Activated T-cell treated with anti-CD3 and anti-CD28 coated beads, Interleukin-2, amount 50 U/mL, for 72 hours (primary cell): Measurements from ENCODE around the gene SIT1. TPM values are rescaled to one million over a fixed set of nuclear protein-coding genes. Genes with fewer than 3 reads are reported as not detected.
A peak's percentile ranks its signal among the peaks of the same experiment; 100 is the strongest.

Experiments used
- ATAC-seq, 2 donors: fragments of 150-1000 bp; cut with Tn5 transposase; replicated peaks in 1 of 2; 2 replicates each; pipeline ENCODE4 v1.10.0; 2021; ENCODE audit warnings: moderate library complexity in 2 of 2, mild to moderate bottlenecking in 1 of 2
- DNase-seq, 2 donors: peaks; one replicate each; pipeline ENCODE4 v3.0.0; 2021 to 2022; ENCODE audit warnings: mixed read lengths in 1 of 2
- H3K27ac Mint-ChIP-seq: one replicate; pipeline ENCODE4 v1.8.0; 2022; ENCODE audit warnings: mild to moderate bottlenecking, moderate library complexity, mixed read lengths
- H3K27me3 Mint-ChIP-seq: one replicate; pipeline ENCODE4 v1.8.0; 2022; ENCODE audit warnings: low read depth, mixed read lengths
- H3K36me3 Mint-ChIP-seq, 2 donors: one replicate each; pipeline ENCODE4 v1.8.0; 2022; ENCODE audit warnings: mixed read lengths in 2 of 2, mild to moderate bottlenecking in 1 of 2; ENCODE audit not compliant: insufficient read depth in 2 of 2
- H3K4me1 Mint-ChIP-seq: one replicate; pipeline ENCODE4 v1.8.0; 2022; ENCODE audit warnings: low read depth, mixed read lengths
- H3K4me3 Mint-ChIP-seq, 2 donors: one replicate each; pipeline ENCODE4 v1.8.0; 2022; ENCODE audit warnings: mild to moderate bottlenecking in 2 of 2, mixed read lengths in 2 of 2, moderate library complexity in 2 of 2
- H3K9me3 Mint-ChIP-seq, 2 donors: one replicate each; pipeline ENCODE4 v1.8.0; 2022; ENCODE audit warnings: mixed read lengths in 2 of 2
- total RNA-seq, 2 donors: library from RNA; stranded (reverse); gene quantifications; one replicate each; pipeline ENCODE4 v1.2.3, GENCODE V29; 2022

SIT1 gene
- total RNA-seq, 2 donors from 2014 or later, result 61.4 to 65.6 TPM

GRCh38 chr9:35662437-35662836 lies 11.7 kb upstream of the SIT1 start:
- Mint-ChIP-seq H3K4me1 (peaks cover 79% of the 10 kb centered on the region), H3K4me3 (peak overlapping the region; percentile 33 to 52), H3K36me3 (peaks cover 4 to 9% of the 10 kb centered on the region in 2 donors), H3K27me3 (no peaks in the 10 kb centered on the region), H3K9me3 (peaks cover 0 to 2% of the 10 kb centered on the region in 2 donors), H3K27ac (peak overlapping the region; percentile 53)
- DNase-seq (no peak), ATAC-seq (no peak)

- ATAC-seq (no peak), DNase-seq (no peak)
- peaks cover 4% of the 10 kb centered on the region for H3K27me3 Mint-ChIP-seq
- H3K9me3 Mint-ChIP-seq, result no peaks in the 10 kb centered on the region
- H3K27ac Mint-ChIP-seq, result peak overlapping the region; percentile 53
- peaks cover 4 to 9% of the 10 kb centered on the region in 2 donors for H3K36me3 Mint-ChIP-seq
- H3K4me3 Mint-ChIP-seq, result peak overlapping the region in 1 of 2 donors; percentile 52
- H3K4me1 Mint-ChIP-seq, result peaks cover 85% of the 10 kb centered on the region
These were observed 11.1 kb upstream of the SIT1 start for GRCh38 chr9:35661756-35662350.

DNA sequence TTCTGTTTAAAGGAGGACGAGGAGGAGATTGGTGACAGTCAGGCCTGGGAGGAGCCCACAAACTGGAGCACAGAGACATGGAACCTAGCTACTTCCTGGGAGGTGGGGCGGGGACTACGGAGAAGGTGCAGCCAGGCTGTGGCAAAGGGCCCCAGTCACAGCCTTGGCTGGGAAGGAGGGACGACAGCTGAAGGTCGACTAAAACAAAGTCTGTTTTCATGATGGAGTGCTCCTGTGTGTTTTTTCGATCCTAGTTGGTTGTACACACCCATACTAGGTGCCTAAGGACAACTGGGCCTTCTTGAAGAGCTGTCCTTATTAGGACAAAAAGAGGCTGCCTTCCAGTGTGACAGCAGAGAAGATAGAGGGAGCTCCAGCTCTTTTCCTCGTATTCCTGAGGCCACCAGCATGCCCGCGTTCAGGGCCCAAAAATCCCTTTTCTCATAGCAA lies 10.3 kb upstream of the SIT1 start:
- DNase-seq, result no peak
- Mint-ChIP-seq H3K9me3 (no peaks in the 10 kb centered on the region), H3K4me3 (peak overlapping the region in 1 of 2 donors; percentile 51), H3K36me3 (peaks cover 4 to 9% of the 10 kb centered on the region in 2 donors), H3K4me1 (peaks cover 90% of the 10 kb centered on the region), H3K27me3 (peaks cover 4% of the 10 kb centered on the region), H3K27ac (no peak overlapping the region)
- ATAC-seq, result no peak

GRCh38 chr9:35659340-35659739 lies 8.6 kb upstream of the SIT1 start:
- DNase-seq (no peak), ATAC-seq (no peak)
- Mint-ChIP-seq H3K36me3 (peaks cover 4 to 9% of the 10 kb centered on the region in 2 donors), H3K27ac (peak overlapping the region; percentile 87), H3K4me1 (peaks cover 80% of the 10 kb centered on the region), H3K9me3 (no peaks in the 10 kb centered on the region), H3K27me3 (peaks cover 4% of the 10 kb centered on the region), H3K4me3 (peak overlapping the region; percentile 91 to 93)

GRCh38 chr9:35658968-35659220 lies 8.2 kb upstream of the SIT1 start:
- ATAC-seq (no peak), DNase-seq (no peak)
- Mint-ChIP-seq H3K36me3 (peaks cover 4 to 9% of the 10 kb centered on the region in 2 donors), H3K9me3 (no peaks in the 10 kb centered on the region), H3K27ac (peak overlapping the region; percentile 87), H3K27me3 (peaks cover 4% of the 10 kb centered on the region), H3K4me3 (peak overlapping the region; percentile 91 to 93), H3K4me1 (peaks cover 76% of the 10 kb centered on the region)

DNA sequence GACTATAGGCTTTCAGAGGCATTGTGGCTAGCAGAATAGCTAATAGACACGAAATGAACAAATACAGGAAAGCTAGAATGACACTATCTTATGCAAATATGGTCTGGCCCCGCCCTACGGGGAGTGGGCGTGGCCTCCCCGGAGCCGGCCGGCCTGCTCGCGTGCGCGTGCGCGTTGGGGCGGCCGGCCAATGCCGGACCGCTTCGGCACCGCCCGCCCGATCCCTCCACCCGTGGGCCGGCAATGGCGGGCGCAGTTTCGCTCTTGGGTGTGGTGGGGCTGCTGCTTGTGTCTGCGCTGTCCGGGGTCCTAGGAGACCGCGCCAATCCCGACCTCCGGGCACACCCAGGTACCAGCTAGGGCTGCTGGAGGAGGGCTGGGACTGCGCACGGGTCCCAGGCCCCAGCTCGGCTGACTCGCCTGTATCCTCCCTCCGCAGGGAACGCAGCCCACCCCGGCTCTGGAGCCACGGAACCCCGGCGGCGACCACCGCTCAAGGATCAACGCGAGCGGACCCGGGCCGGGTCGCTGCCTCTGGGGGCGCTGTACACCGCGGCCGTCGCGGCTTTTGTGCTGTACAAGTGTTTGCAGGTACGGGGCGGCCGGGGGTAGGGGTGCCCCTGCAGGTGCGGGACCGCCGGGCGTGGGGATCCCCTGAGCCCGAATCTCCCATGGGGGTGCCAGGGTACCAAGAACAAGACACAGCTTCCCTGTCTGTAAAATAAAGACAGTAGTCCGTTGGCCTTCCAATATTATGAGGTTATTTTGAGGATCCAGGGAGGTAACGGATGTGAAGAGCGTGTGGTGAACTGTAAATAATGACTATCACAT lies 7.6 kb upstream of the SIT1 start, which contains the start of gene CCDC107:
TSS of gene CCDC107 (plus strand) at position 156 of the 831 bp plus-strand sequence. CDS start at position 244, 88 bp downstream.
- H3K27me3 Mint-ChIP-seq, result peaks cover 4% of the 10 kb centered on the region
- H3K9me3 Mint-ChIP-seq, result no peaks in the 10 kb centered on the region
- peak within 1 kb of the TSS; percentile 100 for H3K27ac Mint-ChIP-seq
- peak within 1 kb of the TSS; percentile 91 to 93 for H3K4me3 Mint-ChIP-seq
- peak; percentile 66 to 72 for ATAC-seq
- peak; percentile 86 to 90 for DNase-seq
- peaks cover 4 to 9% of the 10 kb centered on the region in 2 donors for H3K36me3 Mint-ChIP-seq
- H3K4me1 Mint-ChIP-seq, result peaks cover 74% of the 10 kb centered on the region

DNA sequence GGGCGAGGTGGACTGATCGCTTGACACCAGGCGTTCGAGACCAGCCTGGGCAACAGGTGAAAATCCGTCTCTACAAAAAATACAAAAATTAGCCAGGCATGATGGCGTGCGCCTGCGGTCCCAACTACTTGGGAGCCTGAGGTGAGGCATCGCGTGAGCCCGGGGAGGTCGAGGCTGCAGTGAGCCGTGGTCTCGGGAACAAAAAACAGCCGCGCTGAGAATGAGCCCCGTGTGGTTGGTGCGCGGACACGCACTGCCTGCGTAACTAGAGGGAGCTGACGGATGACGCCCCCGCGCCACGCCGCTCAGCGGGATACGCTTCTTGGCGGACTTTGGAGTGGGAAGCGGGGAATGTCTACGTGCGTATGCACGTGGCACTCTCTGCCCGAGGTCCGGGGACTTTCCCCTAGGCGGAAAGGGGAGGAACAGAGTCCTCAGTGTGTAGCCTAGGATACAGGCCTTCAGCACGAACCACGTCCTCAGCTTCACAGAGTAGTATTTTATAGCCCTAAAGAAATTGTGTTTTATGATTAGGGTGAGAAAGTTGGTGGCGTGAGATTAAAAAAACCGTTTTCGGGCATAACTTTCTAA lies 6.9 kb upstream of the SIT1 start, which contains the start of gene RMRP:
TSS of gene RMRP (minus strand) at position 474 of the 591 bp plus-strand sequence.
- H3K9me3 Mint-ChIP-seq, result no peaks in the 10 kb centered on the region
- H3K36me3 Mint-ChIP-seq, result peaks cover 4 to 6% of the 10 kb centered on the region in 2 donors
- peaks cover 71% of the 10 kb centered on the region for H3K4me1 Mint-ChIP-seq
- peak within 1 kb of the TSS; percentile 100 for H3K27ac Mint-ChIP-seq
- ATAC-seq, result peak; percentile 95 to 96
- H3K4me3 Mint-ChIP-seq, result peak within 1 kb of the TSS; percentile 91 to 93
- DNase-seq, result peak; percentile 92 to 96
- H3K27me3 Mint-ChIP-seq, result peaks cover 4% of the 10 kb centered on the region

DNA sequence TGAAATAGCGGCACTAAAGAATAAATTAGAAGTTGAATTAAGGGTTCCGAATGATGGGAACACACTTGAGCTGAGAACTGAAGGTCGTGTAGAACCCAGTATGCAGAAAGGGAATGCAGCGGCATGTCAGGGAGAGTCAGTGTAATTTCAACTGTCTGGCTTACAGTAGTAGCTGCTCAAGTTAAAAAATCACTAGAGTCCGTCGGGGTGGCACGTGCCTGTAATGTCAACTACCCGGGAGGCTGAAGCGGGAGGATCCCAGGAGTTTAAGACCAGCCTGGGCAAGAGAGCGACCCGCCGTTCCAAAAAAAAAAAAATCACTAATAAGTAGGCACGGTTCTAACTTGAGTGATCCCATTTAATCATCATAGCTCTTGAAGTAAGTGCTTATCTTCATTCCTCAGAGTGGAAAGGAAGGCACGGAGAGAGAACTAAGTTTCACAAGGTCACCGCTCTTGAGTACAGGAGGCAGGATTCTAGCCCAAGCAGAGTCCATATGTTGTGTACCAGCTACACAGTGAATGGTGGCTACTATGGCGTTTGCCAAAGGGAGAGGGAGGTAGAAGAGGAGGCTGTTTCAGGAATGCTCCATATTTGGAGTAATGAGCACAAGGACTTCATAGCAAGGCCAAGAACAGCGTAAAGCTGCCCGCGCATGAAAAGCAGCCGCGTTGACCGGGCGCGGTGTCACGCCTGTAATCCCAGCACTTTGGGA lies 6.3 kb upstream of the SIT1 start:
- Mint-ChIP-seq H3K9me3 (no peaks in the 10 kb centered on the region), H3K27me3 (peaks cover 4% of the 10 kb centered on the region), H3K27ac (peak overlapping the region; percentile 100), H3K36me3 (peaks cover 3 to 4% of the 10 kb centered on the region in 2 donors), H3K4me3 (peak overlapping the region; percentile 91 to 93), H3K4me1 (peaks cover 71% of the 10 kb centered on the region)
- DNase-seq (no peak), ATAC-seq (no peak)

DNA sequence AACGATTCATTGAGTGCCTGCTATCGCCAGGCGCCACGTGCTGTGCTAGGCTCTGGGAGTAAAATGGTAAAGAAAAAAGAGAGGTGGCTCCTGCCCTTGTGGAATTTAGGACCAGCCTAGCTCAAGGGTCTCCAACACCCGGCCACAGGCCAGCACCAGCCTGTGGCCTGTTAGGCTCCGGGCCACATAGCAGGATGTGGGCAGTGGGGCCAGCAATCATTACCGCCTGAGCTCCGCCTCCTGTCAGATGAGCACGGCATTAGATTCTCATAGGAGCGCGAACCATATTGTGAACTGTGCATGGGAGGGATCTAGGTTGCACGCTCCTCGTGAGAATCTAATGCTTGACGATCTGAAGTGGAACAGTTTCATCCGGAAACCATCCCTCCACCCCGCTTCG lies 5.6 kb upstream of the SIT1 start:
- Mint-ChIP-seq H3K27me3 (peaks cover 4% of the 10 kb centered on the region), H3K4me1 (peaks cover 71% of the 10 kb centered on the region), H3K4me3 (peak overlapping the region; percentile 11 to 93), H3K9me3 (no peaks in the 10 kb centered on the region), H3K27ac (peak overlapping the region; percentile 100), H3K36me3 (peaks cover 3 to 4% of the 10 kb centered on the region in 2 donors)
- no peak for DNase-seq
- ATAC-seq, result no peak

GRCh38 chr9:35653611-35654010 lies 2.9 kb upstream of the SIT1 start:
- H3K27ac Mint-ChIP-seq, result no peak overlapping the region
- H3K4me1 Mint-ChIP-seq, result peaks cover 63% of the 10 kb centered on the region
- no peaks in the 10 kb centered on the region for H3K9me3 Mint-ChIP-seq
- H3K4me3 Mint-ChIP-seq, result no peak overlapping the region
- no peak for DNase-seq
- no peak for ATAC-seq
- peaks cover 4% of the 10 kb centered on the region for H3K27me3 Mint-ChIP-seq
- H3K36me3 Mint-ChIP-seq, result peaks cover 0 to 2% of the 10 kb centered on the region in 2 donors

DNA sequence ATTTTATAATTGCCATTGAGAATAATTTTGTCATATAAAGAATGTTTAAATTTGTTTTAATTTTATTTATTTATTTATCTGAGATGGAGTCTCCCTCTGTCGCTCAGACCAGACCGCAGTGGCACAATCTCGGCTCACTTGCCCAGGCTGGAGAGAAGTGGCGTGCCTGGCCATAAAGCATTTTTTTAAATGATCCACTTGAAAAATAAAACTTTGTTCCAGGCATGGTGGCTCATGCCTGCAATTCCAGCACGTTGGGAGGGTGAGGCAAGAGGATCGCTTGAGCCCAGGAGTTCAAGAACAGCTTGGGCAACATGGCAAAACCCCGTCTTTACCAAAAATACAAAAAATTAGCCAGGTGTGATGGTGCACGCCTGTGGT lies 2.1 kb upstream of the SIT1 start:
- H3K36me3 Mint-ChIP-seq, result peaks cover 0 to 3% of the 10 kb centered on the region in 2 donors
- H3K27ac Mint-ChIP-seq, result no peak overlapping the region
- peaks cover 4% of the 10 kb centered on the region for H3K27me3 Mint-ChIP-seq
- H3K9me3 Mint-ChIP-seq, result no peaks in the 10 kb centered on the region
- H3K4me3 Mint-ChIP-seq, result no peak overlapping the region
- DNase-seq, result no peak
- H3K4me1 Mint-ChIP-seq, result peaks cover 68% of the 10 kb centered on the region
- ATAC-seq, result no peak

- H3K27me3 Mint-ChIP-seq, result peaks cover 4% of the 10 kb centered on the region
- no peak for DNase-seq
- H3K9me3 Mint-ChIP-seq, result no peaks in the 10 kb centered on the region
- peak in 1 of 2 donors; percentile 10 for ATAC-seq
- H3K4me1 Mint-ChIP-seq, result peaks cover 68% of the 10 kb centered on the region
- H3K36me3 Mint-ChIP-seq, result peaks cover 0 to 2% of the 10 kb centered on the region in 2 donors
- peak overlapping the region; percentile 67 for H3K27ac Mint-ChIP-seq
- H3K4me3 Mint-ChIP-seq, result peak overlapping the region; percentile 94 to 97
These were observed 1.5 kb upstream of the SIT1 start for GRCh38 chr9:35651956-35652828.
